HG02610 (cell line): ENCODE results near the gene WDR82.

Source experiments
- ATAC-seq: cut with Tn5 transposase; IDR thresholded peaks from one replicate; pipeline ENCODE4 v1.9.1; 2021; ENCODE audit warnings: mild to moderate bottlenecking, moderate library complexity; ENCODE audit not compliant: unreplicated experiment

WDR82 gene

DNA sequence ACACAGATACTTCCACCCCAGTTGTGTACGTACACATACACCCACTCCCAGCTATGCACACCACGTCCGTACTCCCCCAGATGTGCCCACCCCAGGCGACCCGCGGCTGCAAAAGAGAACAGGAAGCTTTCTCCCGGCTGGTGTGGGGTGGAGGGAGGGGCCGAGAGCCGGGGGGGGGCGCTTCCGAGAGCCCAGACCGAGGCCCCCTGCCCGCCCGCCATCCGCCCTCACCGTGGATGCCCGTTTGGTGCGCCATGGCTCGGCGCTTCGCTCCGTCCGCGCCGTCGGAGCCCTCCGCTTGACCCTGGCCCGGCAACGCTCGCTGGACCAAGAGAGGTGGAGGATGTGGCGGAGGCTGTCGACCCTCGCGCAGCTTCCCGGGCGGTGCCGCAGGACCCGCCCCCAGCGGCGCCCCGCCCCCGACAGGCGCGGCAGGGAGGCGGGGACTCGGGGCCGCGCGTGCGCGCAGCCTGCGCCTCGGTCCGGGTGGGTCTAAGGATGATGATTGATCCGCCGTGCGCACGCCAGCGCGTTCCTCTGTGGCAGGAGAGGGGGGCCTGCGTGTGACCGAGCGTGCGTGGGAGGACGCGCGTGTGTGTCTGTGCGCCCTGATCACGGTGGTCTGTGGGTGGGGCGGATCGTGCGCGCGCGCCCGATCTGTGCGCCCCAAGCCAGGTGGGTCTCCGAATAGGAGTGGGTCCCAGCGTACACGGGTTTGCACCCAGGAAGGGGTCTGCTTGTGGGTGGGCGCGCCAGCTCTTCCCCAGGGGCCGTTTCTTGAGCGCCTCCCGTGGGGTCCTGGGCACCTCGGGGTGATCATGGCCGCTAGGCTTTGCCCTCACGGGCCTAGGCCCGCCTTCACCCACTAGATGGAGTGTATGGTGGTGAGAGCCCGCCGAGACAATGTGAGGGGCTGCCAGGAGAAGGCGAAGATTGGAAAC lies 39.4 kb downstream of the WDR82 start, which contains the start of gene TWF2:
Gene TWF2 (minus strand): TSS at position 398 of the 941 bp plus-strand sequence. CDS start 142 bp downstream, at position 256.
- peak; percentile 74 for ATAC-seq

DNA sequence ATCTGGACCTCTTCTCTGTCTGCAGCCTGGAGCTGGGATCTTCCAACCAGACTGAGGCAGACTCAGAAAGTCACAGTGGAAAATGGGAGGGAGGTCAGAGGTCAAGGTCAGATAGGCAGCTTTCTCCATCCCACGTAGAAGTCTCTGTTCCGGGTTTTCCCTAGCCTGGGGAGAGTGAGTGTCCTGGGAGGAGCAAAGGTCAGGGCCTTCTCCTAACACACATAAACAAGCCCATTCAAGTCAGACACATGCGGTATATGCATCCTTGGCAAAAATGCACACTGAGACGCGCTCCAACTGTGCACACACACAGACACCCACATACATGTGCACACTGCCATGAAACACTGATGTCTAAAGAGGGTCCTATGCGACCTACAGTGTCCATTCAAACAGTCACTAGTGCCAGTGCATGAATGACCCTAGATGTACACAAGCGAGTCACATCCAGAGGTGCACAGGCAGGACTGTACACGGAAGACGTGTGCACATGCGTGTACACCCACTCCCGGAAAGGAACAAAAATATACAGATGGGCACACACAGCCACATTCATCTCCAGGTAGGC lies 40.2 kb downstream of the WDR82 start:
- no peak for ATAC-seq

DNA sequence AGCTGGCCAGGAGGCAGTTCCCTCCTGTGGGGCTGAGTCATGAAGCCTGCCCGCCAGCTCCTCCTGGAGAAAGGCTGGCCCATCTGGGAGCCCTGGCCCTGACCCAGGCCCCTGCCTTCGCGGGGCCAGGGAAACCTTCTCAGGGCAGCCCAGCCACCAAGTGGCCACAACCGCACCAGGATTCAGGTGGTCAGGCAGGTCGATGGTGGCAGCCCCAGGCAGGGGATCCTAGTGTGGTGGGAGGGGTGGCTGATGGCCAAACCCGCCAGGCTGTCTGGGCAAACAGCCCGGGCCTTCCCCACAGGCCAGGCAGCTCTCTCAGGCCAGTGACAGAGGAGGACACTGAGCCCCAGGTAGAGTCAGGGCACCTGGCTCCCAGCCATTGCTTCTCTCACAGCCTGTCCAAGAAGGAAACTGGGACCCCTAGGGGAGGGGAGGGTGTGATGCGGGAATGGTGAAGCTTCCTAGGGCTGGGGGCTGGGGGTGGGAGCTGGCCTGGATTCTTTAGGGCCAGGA lies 40.7 kb downstream of the WDR82 start:
- no peak for ATAC-seq

- ATAC-seq, result no peak
These were observed 41.3 kb downstream of the WDR82 start for GRCh38 chr3:52237006-52237656.

GRCh38 chr3:52236424-52236886 lies 42.0 kb downstream of the WDR82 start:
- ATAC-seq, result no peak

- no peak for ATAC-seq
These were observed 43.7 kb downstream of the WDR82 start for GRCh38 chr3:52234516-52235447.

GRCh38 chr3:52233968-52234367 lies 44.5 kb downstream of the WDR82 start:
- no peak for ATAC-seq

GRCh38 chr3:52233108-52233591 lies 45.3 kb downstream of the WDR82 start:
- ATAC-seq, result no peak

GRCh38 chr3:52232279-52233107 lies 46.0 kb downstream of the WDR82 start:
- no peak for ATAC-seq

GRCh38 chr3:52231502-52232278 lies 46.8 kb downstream of the WDR82 start:
- no peak for ATAC-seq

DNA sequence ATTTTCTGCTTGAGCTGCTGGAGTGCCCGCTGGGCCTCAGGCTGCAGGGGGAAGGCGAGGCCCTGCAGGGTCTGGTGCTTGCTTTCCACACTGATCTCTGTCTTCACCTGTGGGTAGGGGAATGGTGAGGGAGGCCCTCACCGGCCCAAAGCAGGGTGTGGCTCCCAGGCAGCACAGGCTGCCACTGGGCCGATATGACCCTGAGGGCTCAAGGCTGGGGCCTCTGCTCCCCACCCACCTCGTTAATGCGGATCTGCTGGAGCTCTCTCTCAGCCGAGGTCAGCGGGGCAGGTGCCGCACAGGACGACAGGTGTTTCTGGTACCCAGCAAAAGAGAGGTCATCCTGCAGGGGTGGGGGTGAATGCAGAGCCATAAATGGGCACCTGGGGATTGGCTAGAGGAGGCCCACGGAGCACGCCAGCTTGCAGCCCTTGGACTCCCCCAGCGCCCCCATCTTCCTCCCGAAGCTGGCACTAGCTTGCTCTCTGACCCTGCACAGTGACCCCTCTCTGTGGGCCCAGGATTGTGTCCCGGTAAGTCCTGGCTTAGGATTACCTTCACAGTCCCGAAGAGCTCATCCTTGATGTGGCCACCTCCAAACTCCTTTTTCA lies 47.5 kb downstream of the WDR82 start:
- no peak for ATAC-seq

DNA sequence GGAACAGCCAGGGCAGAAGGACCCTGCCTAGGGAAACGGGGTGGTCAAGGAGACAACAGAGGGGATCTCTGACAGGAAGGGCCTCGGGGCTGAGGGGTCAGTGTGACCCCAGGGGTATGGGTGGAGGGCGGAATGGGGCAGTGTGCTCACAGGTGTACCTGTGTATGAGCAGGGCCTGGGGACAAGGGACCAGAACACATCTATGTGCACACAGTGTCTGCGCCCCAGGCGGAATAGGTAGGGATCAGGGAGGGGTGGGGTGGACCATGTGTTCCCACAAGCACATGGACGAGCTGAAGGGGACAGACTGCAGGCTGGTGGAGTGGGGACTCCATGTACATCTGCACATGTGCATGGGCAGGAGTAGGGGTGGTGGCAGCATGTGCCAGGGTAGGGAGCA lies 48.0 kb downstream of the WDR82 start:
- no peak for ATAC-seq

DNA sequence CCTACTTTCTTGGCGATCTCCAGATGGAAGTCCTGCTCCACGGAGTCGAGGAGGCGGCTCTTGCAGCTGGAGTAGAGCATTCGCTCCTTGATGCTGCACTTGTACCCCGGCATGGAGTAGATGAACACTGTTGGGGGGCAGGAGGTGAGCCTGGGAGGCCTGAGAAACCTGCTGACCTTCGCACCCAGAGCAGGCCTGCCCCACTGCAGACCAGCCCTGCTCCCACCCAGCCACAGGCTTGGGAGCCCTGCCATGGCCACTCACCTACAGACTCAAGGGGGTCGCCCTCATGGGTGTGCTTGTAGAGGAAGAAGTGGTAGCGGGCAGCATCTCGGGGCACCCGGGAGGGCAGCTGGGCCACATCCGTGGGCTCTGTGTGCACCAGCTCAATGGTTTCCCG lies 48.8 kb downstream of the WDR82 start:
- no peak for ATAC-seq

DNA sequence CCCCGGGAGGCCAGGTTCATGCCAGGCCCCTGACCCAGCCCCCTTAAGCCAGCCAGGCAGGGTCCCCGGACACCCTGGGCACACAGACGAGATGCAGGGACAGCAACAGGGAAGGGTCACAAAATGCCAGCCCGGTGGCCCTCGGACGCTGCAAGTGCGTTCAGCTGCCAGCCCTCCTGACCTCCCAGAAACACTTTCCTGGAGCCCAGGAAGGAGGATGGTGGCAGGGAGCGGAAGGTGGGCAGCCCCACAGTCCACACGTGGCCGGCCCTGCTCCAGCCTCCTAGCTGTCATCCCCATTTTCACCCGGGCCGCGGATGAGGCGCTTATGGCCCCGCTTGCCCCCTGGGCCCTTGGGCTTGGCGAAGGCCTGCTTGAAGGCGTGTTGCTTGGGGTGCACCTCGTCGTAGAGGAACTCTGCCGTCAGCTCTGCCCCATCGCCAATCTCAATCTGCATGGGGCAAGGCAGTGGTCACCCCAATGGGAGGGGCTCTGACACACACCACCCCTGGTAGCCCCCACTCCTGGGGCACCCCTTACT lies 49.6 kb downstream of the WDR82 start:
- no peak for ATAC-seq

DNA sequence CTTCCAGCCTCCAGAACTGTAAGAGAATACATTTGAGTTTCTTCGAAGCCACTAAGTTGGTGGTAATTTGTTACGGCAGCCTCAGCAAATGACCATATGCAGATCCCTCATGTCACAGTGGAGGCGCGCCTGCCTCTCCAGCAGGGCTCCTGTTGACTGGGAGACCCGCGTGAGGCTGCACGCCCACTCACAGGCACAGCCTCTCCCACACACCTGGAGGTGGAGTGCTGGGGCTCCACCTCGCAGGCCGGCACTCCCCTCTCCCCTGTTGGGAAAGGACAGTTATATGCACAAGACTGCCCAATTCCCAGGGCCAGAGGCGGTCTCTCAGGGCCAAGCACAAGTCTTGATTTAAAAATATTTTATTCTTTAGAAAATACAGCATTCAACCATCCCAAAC lies 50.2 kb downstream of the WDR82 start:
- ATAC-seq, result no peak

- no peak for ATAC-seq
These were observed 50.7 kb downstream of the WDR82 start for GRCh38 chr3:52227766-52228165.

- no peak for ATAC-seq
These were observed 51.3 kb downstream of the WDR82 start for GRCh38 chr3:52227117-52227516.
